ENCODE data around the gene COMMD1.

- TF ChIP-seq, protein P1, sequence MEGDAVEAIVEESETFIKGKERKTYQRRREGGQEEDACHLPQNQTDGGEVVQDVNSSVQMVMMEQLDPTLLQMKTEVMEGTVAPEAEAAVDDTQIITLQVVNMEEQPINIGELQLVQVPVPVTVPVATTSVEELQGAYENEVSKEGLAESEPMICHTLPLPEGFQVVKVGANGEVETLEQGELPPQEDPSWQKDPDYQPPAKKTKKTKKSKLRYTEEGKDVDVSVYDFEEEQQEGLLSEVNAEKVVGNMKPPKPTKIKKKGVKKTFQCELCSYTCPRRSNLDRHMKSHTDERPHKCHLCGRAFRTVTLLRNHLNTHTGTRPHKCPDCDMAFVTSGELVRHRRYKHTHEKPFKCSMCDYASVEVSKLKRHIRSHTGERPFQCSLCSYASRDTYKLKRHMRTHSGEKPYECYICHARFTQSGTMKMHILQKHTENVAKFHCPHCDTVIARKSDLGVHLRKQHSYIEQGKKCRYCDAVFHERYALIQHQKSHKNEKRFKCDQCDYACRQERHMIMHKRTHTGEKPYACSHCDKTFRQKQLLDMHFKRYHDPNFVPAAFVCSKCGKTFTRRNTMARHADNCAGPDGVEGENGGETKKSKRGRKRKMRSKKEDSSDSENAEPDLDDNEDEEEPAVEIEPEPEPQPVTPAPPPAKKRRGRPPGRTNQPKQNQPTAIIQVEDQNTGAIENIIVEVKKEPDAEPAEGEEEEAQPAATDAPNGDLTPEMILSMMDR (IDR thresholded peaks at IDR 0.05) = no peak
- TF ChIP-seq POLR2A (IDR thresholded peaks at IDR 0.05) = no peak
- TF ChIP-seq POLR2AphosphoS5 (IDR thresholded peaks at IDR 0.05; ENCODE audit: insufficient read depth in 1 of 2, low read depth in 1 of 2) = no peak
These were observed 45.3 kb downstream of the COMMD1 start for GRCh38 chr2:61950571-61951315.

Measured in vagina (tissue), 2 donors.